H9 (cell line): ENCODE data around the gene HIP1. TPM values are rescaled to one million over a fixed set of nuclear protein-coding genes. Genes with fewer than 3 reads are reported as not detected.
A peak's percentile ranks its signal among the peaks of the same experiment; 100 is the strongest.

Experiments used
- DNase-seq: peaks from one replicate; pipeline ENCODE4 v3.0.0-alpha.2; 2017
- H2AFZ ChIP-seq: one replicate; pipeline ENCODE4 v1.6.1; 2013; ENCODE audit warnings: mild to moderate bottlenecking, low read length, control low read depth, moderate library complexity
- H2AK5ac ChIP-seq: 2 replicates; pipeline ENCODE4 v1.6.1; 2013; ENCODE audit warnings: low read length, control low read depth, mixed read lengths; ENCODE audit not compliant: insufficient read length
- H2BK120ac ChIP-seq: one replicate; pipeline ENCODE4 v1.6.1; 2013; ENCODE audit warnings: low read depth, mild to moderate bottlenecking, low read length, control low read depth, inconsistent platforms; ENCODE audit not compliant: poor library complexity, severe bottlenecking
- H2BK12ac ChIP-seq: 2 replicates; pipeline ENCODE4 v1.6.1; 2013; ENCODE audit warnings: low read length, control low read depth, mixed read lengths, low read depth; ENCODE audit not compliant: insufficient read length
- H2BK15ac ChIP-seq: 2 replicates; pipeline ENCODE4 v1.6.1; 2013; ENCODE audit warnings: low read depth, low read length, control low read depth
- H2BK20ac ChIP-seq: one replicate; pipeline ENCODE4 v1.6.1; 2013; ENCODE audit warnings: low read depth, mild to moderate bottlenecking, low read length, control low read depth, inconsistent platforms; ENCODE audit not compliant: poor library complexity, severe bottlenecking
- H2BK5ac ChIP-seq: 2 replicates; pipeline ENCODE4 v1.6.1; 2013; ENCODE audit warnings: low read length, control low read depth, mixed read lengths; ENCODE audit not compliant: insufficient read length
- H3K14ac ChIP-seq: 2 replicates; pipeline ENCODE4 v1.6.1; 2013; ENCODE audit warnings: low read length, control low read depth; ENCODE audit not compliant: insufficient read depth
- H3K18ac ChIP-seq: 2 replicates; pipeline ENCODE4 v1.6.1; 2013; ENCODE audit warnings: low read depth, mild to moderate bottlenecking, mixed read lengths, low read length, control low read depth; ENCODE audit not compliant: insufficient read length
- H3K23ac ChIP-seq: 2 replicates; pipeline ENCODE4 v1.6.1; 2013; ENCODE audit warnings: low read length, control low read depth, mixed read lengths, low read depth; ENCODE audit not compliant: insufficient read length
- H3K23me2 ChIP-seq: 2 replicates; pipeline ENCODE4 v1.6.1; 2013; ENCODE audit warnings: low read depth, mild to moderate bottlenecking, mixed read lengths, low read length, control low read depth; ENCODE audit not compliant: insufficient read length, poor library complexity, severe bottlenecking
- H3K27ac ChIP-seq: 2 replicates; pipeline ENCODE4 v1.5.1; 2013; ENCODE audit warnings: low read length, control low read depth, mixed read lengths, low read depth; ENCODE audit not compliant: insufficient read length
- H3K27me3 ChIP-seq: 2 replicates; pipeline ENCODE4 v1.6.1; 2013; ENCODE audit warnings: low read length, control low read depth, inconsistent platforms; ENCODE audit not compliant: insufficient read depth
- H3K4ac ChIP-seq: 2 replicates; pipeline ENCODE4 v1.6.1; 2013; ENCODE audit warnings: low read depth, mild to moderate bottlenecking, control low read depth, inconsistent platforms, low read length, moderate library complexity
- H3K4me1 ChIP-seq: 2 replicates; pipeline ENCODE4 v1.6.1; 2013; ENCODE audit warnings: low read length, control low read depth, inconsistent platforms; ENCODE audit not compliant: insufficient read depth
- H3K4me2 ChIP-seq: 2 replicates; pipeline ENCODE4 v1.6.1; 2013; ENCODE audit warnings: low read length, control low read depth, mixed read lengths; ENCODE audit not compliant: insufficient read length, insufficient read depth
- H3K56ac ChIP-seq: 2 replicates; pipeline ENCODE4 v1.6.1; 2013; ENCODE audit warnings: low read depth, mild to moderate bottlenecking, mixed read lengths, low read length, control low read depth; ENCODE audit not compliant: insufficient read length
- H3K79me1 ChIP-seq: 2 replicates; pipeline ENCODE4 v1.6.1; 2013; ENCODE audit warnings: low read depth, mild to moderate bottlenecking, moderate library complexity, low read length, control low read depth, inconsistent platforms; ENCODE audit not compliant: insufficient read depth, poor library complexity, severe bottlenecking
- H3K79me2 ChIP-seq: 2 replicates; pipeline ENCODE4 v1.6.1; 2013; ENCODE audit warnings: low read length, control low read depth, inconsistent platforms; ENCODE audit not compliant: insufficient read depth
- H3K9ac ChIP-seq: 2 replicates; pipeline ENCODE4 v1.6.1; 2013; ENCODE audit warnings: low read length, control low read depth, mixed read lengths; ENCODE audit not compliant: insufficient read length; ENCODE audit errors: extremely low read depth
- H3K9me3 ChIP-seq: one replicate; pipeline ENCODE4 v1.6.1; 2013; ENCODE audit warnings: low read depth, low read length, inconsistent platforms; ENCODE audit not compliant: control insufficient read depth
- H3T11ph ChIP-seq: one replicate; pipeline ENCODE4 v1.6.1; 2013; ENCODE audit warnings: mild to moderate bottlenecking, low read length, control low read depth, inconsistent platforms
- H4K20me1 ChIP-seq: one replicate; pipeline ENCODE4 v1.6.1; 2013; ENCODE audit not compliant: control insufficient read depth, insufficient read length, insufficient read depth
- H4K5ac ChIP-seq: 2 replicates; pipeline ENCODE4 v1.6.1; 2013; ENCODE audit warnings: low read depth, mild to moderate bottlenecking, mixed read lengths, low read length, control low read depth; ENCODE audit not compliant: insufficient read length
- H4K8ac ChIP-seq: replicated peaks from 2 replicates; pipeline ENCODE4 v1.6.1; 2013; ENCODE audit warnings: low read length, control low read depth, mixed read lengths, low read depth; ENCODE audit not compliant: insufficient read length
- H4K91ac ChIP-seq: 2 replicates; pipeline ENCODE4 v1.6.1; 2013; ENCODE audit warnings: low read depth, mild to moderate bottlenecking, moderate library complexity, mixed read lengths, low read length, control low read depth; ENCODE audit not compliant: insufficient read length
- H3K27ac Mint-ChIP-seq, 3 experiments: 2 replicates in 2 of 3; 3 replicates in 1 of 3; pipeline ENCODE4 v1.8.0; 2020 to 2021; ENCODE audit warnings: mixed read lengths in 3 of 3, mild to moderate bottlenecking in 1 of 3, moderate library complexity in 1 of 3
- H3K27me3 Mint-ChIP-seq: 2 replicates; pipeline ENCODE4 v1.8.0; 2021; ENCODE audit warnings: low read depth, mild to moderate bottlenecking, moderate library complexity, mixed read lengths
- H3K36me3 Mint-ChIP-seq, 3 experiments: 2 replicates in 2 of 3; 3 replicates in 1 of 3; pipeline ENCODE4 v1.8.0; 2020 to 2021; ENCODE audit warnings: low read depth in 3 of 3, mixed read lengths in 3 of 3; ENCODE audit not compliant: insufficient read depth in 1 of 3
- H3K4me1 Mint-ChIP-seq, 2 experiments: 2 replicates each; pipeline ENCODE4 v1.8.0; 2020; ENCODE audit warnings: mixed read lengths in 2 of 2
- H3K4me3 Mint-ChIP-seq, 2 experiments: 2 replicates in 1 of 2; 3 replicates in 1 of 2; pipeline ENCODE4 v1.8.0; 2020 to 2021; ENCODE audit warnings: mild to moderate bottlenecking in 2 of 2, mixed read lengths in 2 of 2, moderate library complexity in 1 of 2
- H3K9me3 Mint-ChIP-seq, 2 experiments: 2 replicates in 1 of 2; 3 replicates in 1 of 2; pipeline ENCODE4 v1.8.0; 2020; ENCODE audit warnings: mild to moderate bottlenecking in 2 of 2, mixed read lengths in 2 of 2, moderate library complexity in 1 of 2
- CTCF ChIP-seq: fragments of 200-600 bp; sonication (generic); conservative IDR thresholded peaks from 3 replicates; pipeline ENCODE4 v1.8.0; 2021; ENCODE audit warnings: antibody characterized with exemption, mild to moderate bottlenecking
- WGBS: extraction: QIAGEN DNeasy Blood & Tissue Kit; methylation state at CpG from one replicate; pipeline ENCODE4 v1.1.7; 2013; ENCODE audit warnings: missing lambda C conversion rate, low lambda C conversion rate, mixed read lengths; ENCODE audit not compliant: insufficient read length; ENCODE audit errors: extremely low coverage; 5-methylcytosine and 5-hydroxymethylcytosine counted together
- total RNA-seq: library from RNA; stranded (reverse); gene quantifications from 2 replicates; pipeline ENCODE4 v1.2.1, GENCODE V29; 2021

HIP1 gene
- total RNA-seq, 1 experiment from 2014 or later = 87.5 TPM

- no peaks in the 10 kb centered on the region for H3K27me3 ChIP-seq
- DNase-seq = no peak
- no peaks in the 10 kb centered on the region for H3K9me3 ChIP-seq
- H2BK5ac ChIP-seq = no peak overlapping the region
- no peak overlapping the region for H3K23ac ChIP-seq
- H3K4me3 Mint-ChIP-seq = no peak overlapping the region
- H3K9ac ChIP-seq = no peak overlapping the region
- peak overlapping the region in 2 of 3 experiments; percentile 74 to 84; a peak in 2 of 7 replicates for H3K27ac Mint-ChIP-seq
- no peak overlapping the region for H2AFZ ChIP-seq
- H3K56ac ChIP-seq = no peak overlapping the region
- no peak overlapping the region for H2BK120ac ChIP-seq
- no peak overlapping the region for H3T11ph ChIP-seq
- no peak overlapping the region for H2BK20ac ChIP-seq
- peak overlapping the region; percentile 20; the same call in 1 of the 2 replicates for H3K14ac ChIP-seq
- WGBS = no CpG with 5 or more reads among the region's 37 CpGs
- no peak overlapping the region for H3K27ac ChIP-seq
- no peak overlapping the region for H3K4me2 ChIP-seq
- H3K23me2 ChIP-seq = no peaks in the 10 kb centered on the region
- TF ChIP-seq CTCF = no peak
- H4K5ac ChIP-seq = no peak overlapping the region
- no peaks in the 10 kb centered on the region for H3K79me2 ChIP-seq
- no peaks in the 10 kb centered on the region for H3K9me3 Mint-ChIP-seq
- H3K4ac ChIP-seq = no peak overlapping the region
- H3K18ac ChIP-seq = no peak overlapping the region
- H2AK5ac ChIP-seq = no peak overlapping the region
- no peaks in the 10 kb centered on the region; the same call in none of the 2 replicates for H3K27me3 Mint-ChIP-seq
- no peak overlapping the region for H2BK15ac ChIP-seq
- peaks cover 7 to 17% of the 10 kb centered on the region in 2 experiments for H3K4me1 Mint-ChIP-seq
- no peak overlapping the region for H2BK12ac ChIP-seq
- no peaks in the 10 kb centered on the region for H3K79me1 ChIP-seq
- H3K4me1 ChIP-seq = no peaks in the 10 kb centered on the region
- H4K20me1 ChIP-seq = no peaks in the 10 kb centered on the region
- no peak overlapping the region for H4K91ac ChIP-seq
- no peak overlapping the region for H4K8ac ChIP-seq
- H3K36me3 Mint-ChIP-seq = no peaks in the 10 kb centered on the region
These were observed 50.3 kb downstream of the HIP1 start for GRCh38 chr7:75688200-75689136.
